HEK293 (cell line): ENCODE results near the gene FUBP3.

Experiments used
- CTCF ChIA-PET: fragments of 350-600 bp; formaldehyde crosslinking; extraction: SDS; loops from one replicate; lab custom pipeline; 2021; ENCODE audit warnings: antibody characterized with exemption; lab: Yijun Ruan, JAX
- POLR2A ChIA-PET: fragments of 300-600 bp; formaldehyde crosslinking; extraction: SDS; loops from one replicate; lab custom pipeline; 2020; ENCODE audit warnings: antibody characterized with exemption, inconsistent platforms; lab: Yijun Ruan, JAX
- H3K27ac ChIP-seq: fragments of 200-500 bp; sonication (Bioruptor generic); 2 replicates; pipeline ENCODE4 v1.5.1; 2014; ENCODE audit warnings: low read depth, low read length, control low read depth, inconsistent platforms; ENCODE audit errors: extremely low read depth
- H3K36me3 ChIP-seq, 2 experiments: fragments of 200-500 bp in 1 of 2; sonication (Bioruptor generic) in 1 of 2; 1 replicate in 1 of 2; 2 replicates in 1 of 2; pipeline ENCODE4 v1.5.1; 2014 to 2017; ENCODE audit warnings: inconsistent platforms in 2 of 2, low read length in 2 of 2; ENCODE audit not compliant: control insufficient read depth in 2 of 2, insufficient read depth in 1 of 2
- H3K4me1 ChIP-seq: fragments of 200-500 bp; sonication (Bioruptor generic); 2 replicates; pipeline ENCODE4 v1.5.1; 2014; ENCODE audit warnings: mild to moderate bottlenecking, low read length, inconsistent platforms; ENCODE audit not compliant: control insufficient read depth, insufficient read depth
- H3K4me3 ChIP-seq: 2 replicates; pipeline ENCODE4 v1.5.1; 2011; ENCODE audit warnings: low read depth, mild to moderate bottlenecking, control low read depth, low read length, moderate library complexity
- H3K9me3 ChIP-seq: fragments of 200-500 bp; sonication (Bioruptor generic); 2 replicates; pipeline ENCODE4 v1.5.1; 2014; ENCODE audit warnings: low read depth, low read length, inconsistent platforms; ENCODE audit not compliant: control insufficient read depth, insufficient read depth
- CTCF ChIP-seq: fragments of 450-650 bp; formaldehyde crosslinking; IDR thresholded peaks from 2 replicates; pipeline ENCODE4 v1.5.1; 2016; ENCODE audit warnings: missing biosample characterization, missing genetic modification characterization
- FEZF1 ChIP-seq: fragments of 450-650 bp; formaldehyde crosslinking; IDR thresholded peaks from 2 replicates; pipeline ENCODE4 v1.5.1; 2016; ENCODE audit warnings: missing biosample characterization, missing genetic modification characterization
- GLI2 ChIP-seq: fragments of 450-650 bp; formaldehyde crosslinking; IDR thresholded peaks from 2 replicates; pipeline ENCODE4; 2017; ENCODE audit warnings: missing biosample characterization, missing genetic modification characterization, low read depth, borderline replicate concordance
- REPIN1 ChIP-seq: fragments of 450-650 bp; formaldehyde crosslinking; IDR thresholded peaks from 2 replicates; pipeline ENCODE4 v1.5.1; 2017; ENCODE audit warnings: missing biosample characterization, missing genetic modification characterization, low read depth
- SP2 ChIP-seq: fragments of 450-650 bp; formaldehyde crosslinking; IDR thresholded peaks from 2 replicates; pipeline ENCODE4 v1.5.1; 2016; ENCODE audit warnings: missing biosample characterization, missing genetic modification characterization
- SP3 ChIP-seq: fragments of 450-650 bp; formaldehyde crosslinking; IDR thresholded peaks from 2 replicates; pipeline ENCODE4 v1.5.1; 2016; ENCODE audit warnings: missing biosample characterization, missing genetic modification characterization
- TSHZ1 ChIP-seq: fragments of 450-650 bp; formaldehyde crosslinking; IDR thresholded peaks from 2 replicates; pipeline ENCODE4 v1.5.1; 2016; ENCODE audit warnings: missing biosample characterization, missing genetic modification characterization, borderline replicate concordance
- YY1 ChIP-seq: fragments of 450-650 bp; formaldehyde crosslinking; IDR thresholded peaks from 2 replicates; pipeline ENCODE4 v1.5.1; 2018; ENCODE audit warnings: missing biosample characterization, missing genetic modification characterization
- ZNF140 ChIP-seq: fragments of 450-650 bp; formaldehyde crosslinking; IDR thresholded peaks from 2 replicates; pipeline ENCODE4 v1.5.1; 2016; ENCODE audit warnings: missing biosample characterization, missing genetic modification characterization
- ZNF302 ChIP-seq: fragments of 450-650 bp; formaldehyde crosslinking; IDR thresholded peaks from 2 replicates; pipeline ENCODE4 v1.5.1; 2016; ENCODE audit warnings: missing biosample characterization, missing genetic modification characterization, low read depth
- ZNF521 ChIP-seq: fragments of 450-650 bp; formaldehyde crosslinking; IDR thresholded peaks from 2 replicates; pipeline ENCODE4 v1.5.1; 2017; ENCODE audit warnings: missing biosample characterization, mild to moderate bottlenecking, missing genetic modification characterization
- ZNF544 ChIP-seq: fragments of 450-650 bp; formaldehyde crosslinking; IDR thresholded peaks from 2 replicates; pipeline ENCODE4 v1.5.0; 2017; ENCODE audit warnings: missing biosample characterization, missing genetic modification characterization
- ZNF571 ChIP-seq: fragments of 450-650 bp; formaldehyde crosslinking; IDR thresholded peaks from 2 replicates; pipeline ENCODE4 v1.5.0; 2017; ENCODE audit warnings: missing biosample characterization, missing genetic modification characterization
- ZNF580 ChIP-seq: fragments of 450-650 bp; formaldehyde crosslinking; IDR thresholded peaks from 2 replicates; pipeline ENCODE4 v1.5.1; 2016; ENCODE audit warnings: missing biosample characterization, missing genetic modification characterization
- ZNF792 ChIP-seq: fragments of 450-650 bp; formaldehyde crosslinking; IDR thresholded peaks from 2 replicates; pipeline ENCODE4 v1.5.1; 2016; ENCODE audit warnings: missing biosample characterization, missing genetic modification characterization
- TF ChIP-seq, protein P1 (sequence below): fragments of 450-650 bp; formaldehyde crosslinking; IDR thresholded peaks from 2 replicates; pipeline ENCODE4 v1.5.1; 2016; ENCODE audit warnings: missing biosample characterization, missing genetic modification characterization
- TF ChIP-seq, protein P2 (sequence below): fragments of 450-650 bp; formaldehyde crosslinking; conservative IDR thresholded peaks from 2 replicates; pipeline ENCODE4 v1.5.1; 2016; ENCODE audit warnings: low read depth, missing biosample characterization, missing genetic modification characterization
- TF ChIP-seq, protein P3 (sequence below): fragments of 450-650 bp; formaldehyde crosslinking; IDR thresholded peaks from 2 replicates; pipeline ENCODE4 v1.5.1; 2016; ENCODE audit warnings: missing biosample characterization, missing genetic modification characterization
- TF ChIP-seq, protein P4 (sequence below): fragments of 450-650 bp; IDR thresholded peaks from 2 replicates; pipeline ENCODE4 v1.5.1; 2018; ENCODE audit warnings: missing biosample characterization, mild to moderate bottlenecking, missing genetic modification characterization

Gene FUBP3

DNA sequence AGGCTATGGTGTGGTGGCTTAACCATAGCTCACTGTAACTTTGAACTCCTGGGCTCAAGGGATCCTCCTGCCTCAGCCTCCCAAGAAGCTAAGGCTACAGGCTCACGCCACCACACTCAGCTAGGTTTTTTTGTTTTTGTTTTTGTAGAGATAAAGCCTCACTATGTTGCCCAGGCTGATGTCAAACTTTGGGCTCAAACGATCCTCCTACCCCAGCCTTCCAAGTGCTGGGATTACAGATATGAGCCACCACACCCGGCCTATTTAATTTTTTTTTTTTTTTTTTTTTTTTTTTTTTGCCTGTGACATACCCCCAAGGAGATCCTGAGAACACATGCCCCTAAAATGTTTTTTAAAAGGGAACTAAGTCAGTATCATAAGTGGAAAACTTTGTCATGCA, 10.4 kb downstream of the FUBP3 start:
- TF ChIP-seq CTCF (tag by site-specific recombination): no peak
- TF ChIP-seq, protein P1, sequence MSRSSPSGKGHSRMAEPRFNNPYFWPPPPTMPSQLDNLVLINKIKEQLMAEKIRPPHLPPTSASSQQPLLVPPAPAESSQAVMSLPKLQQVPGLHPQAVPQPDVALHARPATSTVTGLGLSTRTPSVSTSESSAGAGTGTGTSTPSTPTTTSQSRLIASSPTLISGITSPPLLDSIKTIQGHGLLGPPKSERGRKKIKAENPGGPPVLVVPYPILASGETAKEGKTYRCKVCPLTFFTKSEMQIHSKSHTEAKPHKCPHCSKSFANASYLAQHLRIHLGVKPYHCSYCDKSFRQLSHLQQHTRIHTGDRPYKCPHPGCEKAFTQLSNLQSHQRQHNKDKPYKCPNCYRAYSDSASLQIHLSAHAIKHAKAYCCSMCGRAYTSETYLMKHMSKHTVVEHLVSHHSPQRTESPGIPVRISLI (tag by site-specific recombination): peak; percentile 45; the same call in 1 of the 2 replicates
- TF ChIP-seq FEZF1 (tag by site-specific recombination): no peak
- POLR2A ChIA-PET: interaction anchor here (0.7 to 1.1 kb wide), 2 partner anchors 60 to 126 kb away, joined by 4 to 8 read pairs; no protein-coding TSS in a partner anchor
- Histone ChIP-seq H3K9me3 (no peaks in the 10 kb centered on the region), H3K27ac (no peak overlapping the region), H3K4me1 (no peaks in the 10 kb centered on the region), H3K36me3 (peaks cover 0 to 32% of the 10 kb centered on the region in 2 experiments), H3K4me3 (no peak overlapping the region)
- CTCF ChIA-PET: no interaction called here

- ChIA-PET CTCF (no interaction called here), POLR2A (no interaction called here)
- Histone ChIP-seq H3K27ac (no peak overlapping the region), H3K4me1 (no peaks in the 10 kb centered on the region), H3K4me3 (no peak overlapping the region), H3K36me3 (peaks cover 0 to 34% of the 10 kb centered on the region in 2 experiments), H3K9me3 (no peaks in the 10 kb centered on the region)
- TF ChIP-seq SP2 (tag by site-specific recombination): no peak
- no peak for TF ChIP-seq YY1 (tag by site-specific recombination)
- no peak for TF ChIP-seq REPIN1
- no peak for TF ChIP-seq ZNF571 (tag by site-specific recombination)
- no peak for TF ChIP-seq TSHZ1 (tag by site-specific recombination)
- no peak for TF ChIP-seq ZNF302
- no peak for TF ChIP-seq ZNF521 (tag by site-specific recombination)
- no peak for TF ChIP-seq GLI2 (tag by site-specific recombination)
- TF ChIP-seq, protein P2, sequence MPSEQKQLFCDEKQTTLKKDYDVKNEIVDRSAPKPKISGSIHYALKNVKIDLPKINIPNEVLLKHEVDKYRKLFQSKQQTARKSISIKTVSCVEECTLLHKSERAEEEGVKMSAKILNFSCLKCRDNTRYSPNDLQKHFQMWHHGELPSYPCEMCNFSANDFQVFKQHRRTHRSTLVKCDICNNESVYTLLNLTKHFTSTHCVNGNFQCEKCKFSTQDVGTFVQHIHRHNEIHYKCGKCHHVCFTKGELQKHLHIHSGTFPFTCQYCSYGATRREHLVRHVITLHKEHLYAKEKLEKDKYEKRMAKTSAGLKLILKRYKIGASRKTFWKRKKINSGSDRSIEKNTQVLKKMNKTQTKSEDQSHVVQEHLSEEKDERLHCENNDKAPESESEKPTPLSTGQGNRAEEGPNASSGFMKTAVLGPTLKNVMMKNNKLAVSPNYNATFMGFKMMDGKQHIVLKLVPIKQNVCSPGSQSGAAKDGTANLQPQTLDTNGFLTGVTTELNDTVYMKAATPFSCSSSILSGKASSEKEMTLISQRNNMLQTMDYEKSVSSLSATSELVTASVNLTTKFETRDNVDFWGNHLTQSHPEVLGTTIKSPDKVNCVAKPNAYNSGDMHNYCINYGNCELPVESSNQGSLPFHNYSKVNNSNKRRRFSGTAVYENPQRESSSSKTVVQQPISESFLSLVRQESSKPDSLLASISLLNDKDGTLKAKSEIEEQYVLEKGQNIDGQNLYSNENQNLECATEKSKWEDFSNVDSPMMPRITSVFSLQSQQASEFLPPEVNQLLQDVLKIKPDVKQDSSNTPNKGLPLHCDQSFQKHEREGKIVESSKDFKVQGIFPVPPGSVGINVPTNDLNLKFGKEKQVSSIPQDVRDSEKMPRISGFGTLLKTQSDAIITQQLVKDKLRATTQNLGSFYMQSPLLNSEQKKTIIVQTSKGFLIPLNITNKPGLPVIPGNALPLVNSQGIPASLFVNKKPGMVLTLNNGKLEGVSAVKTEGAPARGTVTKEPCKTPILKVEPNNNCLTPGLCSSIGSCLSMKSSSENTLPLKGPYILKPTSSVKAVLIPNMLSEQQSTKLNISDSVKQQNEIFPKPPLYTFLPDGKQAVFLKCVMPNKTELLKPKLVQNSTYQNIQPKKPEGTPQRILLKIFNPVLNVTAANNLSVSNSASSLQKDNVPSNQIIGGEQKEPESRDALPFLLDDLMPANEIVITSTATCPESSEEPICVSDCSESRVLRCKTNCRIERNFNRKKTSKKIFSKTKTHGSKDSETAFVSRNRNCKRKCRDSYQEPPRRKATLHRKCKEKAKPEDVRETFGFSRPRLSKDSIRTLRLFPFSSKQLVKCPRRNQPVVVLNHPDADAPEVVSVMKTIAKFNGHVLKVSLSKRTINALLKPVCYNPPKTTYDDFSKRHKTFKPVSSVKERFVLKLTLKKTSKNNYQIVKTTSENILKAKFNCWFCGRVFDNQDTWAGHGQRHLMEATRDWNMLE: no peak
- no peak for TF ChIP-seq ZNF580
- TF ChIP-seq, protein P3, sequence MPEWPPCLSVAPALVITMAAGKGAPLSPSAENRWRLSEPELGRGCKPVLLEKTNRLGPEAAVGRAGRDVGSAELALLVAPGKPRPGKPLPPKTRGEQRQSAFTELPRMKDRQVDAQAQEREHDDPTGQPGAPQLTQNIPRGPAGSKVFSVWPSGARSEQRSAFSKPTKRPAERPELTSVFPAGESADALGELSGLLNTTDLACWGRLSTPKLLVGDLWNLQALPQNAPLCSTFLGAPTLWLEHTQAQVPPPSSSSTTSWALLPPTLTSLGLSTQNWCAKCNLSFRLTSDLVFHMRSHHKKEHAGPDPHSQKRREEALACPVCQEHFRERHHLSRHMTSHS (tag by site-specific recombination): no peak
- no peak for TF ChIP-seq ZNF792 (tag by site-specific recombination)
- TF ChIP-seq ZNF544 (tag by site-specific recombination): no peak
- no peak for TF ChIP-seq ZNF140 (tag by site-specific recombination)
- TF ChIP-seq, protein P4, sequence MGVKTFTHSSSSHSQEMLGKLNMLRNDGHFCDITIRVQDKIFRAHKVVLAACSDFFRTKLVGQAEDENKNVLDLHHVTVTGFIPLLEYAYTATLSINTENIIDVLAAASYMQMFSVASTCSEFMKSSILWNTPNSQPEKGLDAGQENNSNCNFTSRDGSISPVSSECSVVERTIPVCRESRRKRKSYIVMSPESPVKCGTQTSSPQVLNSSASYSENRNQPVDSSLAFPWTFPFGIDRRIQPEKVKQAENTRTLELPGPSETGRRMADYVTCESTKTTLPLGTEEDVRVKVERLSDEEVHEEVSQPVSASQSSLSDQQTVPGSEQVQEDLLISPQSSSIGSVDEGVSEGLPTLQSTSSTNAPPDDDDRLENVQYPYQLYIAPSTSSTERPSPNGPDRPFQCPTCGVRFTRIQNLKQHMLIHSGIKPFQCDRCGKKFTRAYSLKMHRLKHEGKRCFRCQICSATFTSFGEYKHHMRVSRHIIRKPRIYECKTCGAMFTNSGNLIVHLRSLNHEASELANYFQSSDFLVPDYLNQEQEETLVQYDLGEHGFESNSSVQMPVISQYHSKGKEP (tag by site-specific recombination): no peak
- no peak for TF ChIP-seq SP3 (tag by site-specific recombination)
Measured at GRCh38 chr9:130590305-130590704, 10.9 kb downstream of the FUBP3 start.
